ENCODE results near the gene PLEKHM1.

Gene PLEKHM1

GRCh38 chr17:45403906-45404490 is 86.5 kb downstream of the PLEKHM1 start:
- no peak for DNase-seq (ENCODE audit: low read depth in 2 of 2)

DNA sequence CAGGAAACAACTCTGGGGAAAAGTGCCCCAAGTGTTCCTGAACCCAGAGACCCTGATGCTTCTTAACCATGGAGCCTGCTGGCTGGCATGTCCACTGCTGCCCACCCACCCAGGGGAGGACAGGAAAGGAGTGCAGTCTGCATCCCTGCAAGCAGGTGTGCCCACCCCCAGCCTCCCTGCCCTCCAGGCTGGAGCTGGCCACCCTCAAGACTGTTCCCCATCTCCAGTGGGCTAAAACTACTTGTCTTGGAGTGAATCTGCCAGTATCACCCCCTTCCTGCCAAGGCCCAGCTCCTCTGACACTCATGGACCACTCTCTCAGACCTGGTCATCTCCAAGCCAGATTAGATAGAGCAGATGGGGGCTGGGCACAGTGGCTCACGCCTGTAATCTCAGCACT is 87.6 kb downstream of the PLEKHM1 start:
- TF ChIP-seq, protein P1, sequence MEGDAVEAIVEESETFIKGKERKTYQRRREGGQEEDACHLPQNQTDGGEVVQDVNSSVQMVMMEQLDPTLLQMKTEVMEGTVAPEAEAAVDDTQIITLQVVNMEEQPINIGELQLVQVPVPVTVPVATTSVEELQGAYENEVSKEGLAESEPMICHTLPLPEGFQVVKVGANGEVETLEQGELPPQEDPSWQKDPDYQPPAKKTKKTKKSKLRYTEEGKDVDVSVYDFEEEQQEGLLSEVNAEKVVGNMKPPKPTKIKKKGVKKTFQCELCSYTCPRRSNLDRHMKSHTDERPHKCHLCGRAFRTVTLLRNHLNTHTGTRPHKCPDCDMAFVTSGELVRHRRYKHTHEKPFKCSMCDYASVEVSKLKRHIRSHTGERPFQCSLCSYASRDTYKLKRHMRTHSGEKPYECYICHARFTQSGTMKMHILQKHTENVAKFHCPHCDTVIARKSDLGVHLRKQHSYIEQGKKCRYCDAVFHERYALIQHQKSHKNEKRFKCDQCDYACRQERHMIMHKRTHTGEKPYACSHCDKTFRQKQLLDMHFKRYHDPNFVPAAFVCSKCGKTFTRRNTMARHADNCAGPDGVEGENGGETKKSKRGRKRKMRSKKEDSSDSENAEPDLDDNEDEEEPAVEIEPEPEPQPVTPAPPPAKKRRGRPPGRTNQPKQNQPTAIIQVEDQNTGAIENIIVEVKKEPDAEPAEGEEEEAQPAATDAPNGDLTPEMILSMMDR (IDR thresholded peaks at IDR 0.05; ENCODE audit: low read depth, low read length), result no peak
- H3K4me3 ChIP-seq (replicated peaks in 1 of 2; ENCODE audit: low read depth in 2 of 2, low read length in 2 of 2), result no peak overlapping the region
- DNase-seq (ENCODE audit: low read depth in 2 of 2), result no peak

More at GRCh38 chr17:45403906-45404490, 86.5 kb downstream of the PLEKHM1 start:
- TF ChIP-seq, protein P1 (IDR thresholded peaks at IDR 0.05; ENCODE audit: low read depth, low read length), result no peak
- H3K4me3 ChIP-seq (replicated peaks in 1 of 2; ENCODE audit: low read depth in 2 of 2, low read length in 2 of 2), result no peak overlapping the region

- DNase-seq (ENCODE audit: low read depth in 2 of 2), result no peak
- H3K4me3 ChIP-seq (replicated peaks in 1 of 2; ENCODE audit: low read depth in 2 of 2, low read length in 2 of 2), result no peak overlapping the region
- TF ChIP-seq, protein P1 (IDR thresholded peaks at IDR 0.05; ENCODE audit: low read depth, low read length), result no peak
Measured at GRCh38 chr17:45398800-45399199, 91.7 kb downstream of the PLEKHM1 start.

- TF ChIP-seq, protein P1 (IDR thresholded peaks at IDR 0.05; ENCODE audit: low read depth, low read length), result no peak
- no peak for DNase-seq (ENCODE audit: low read depth in 2 of 2)
- no peak overlapping the region for H3K4me3 ChIP-seq (replicated peaks in 1 of 2; ENCODE audit: low read depth in 2 of 2, low read length in 2 of 2)
Measured at GRCh38 chr17:45397796-45398195, 92.7 kb downstream of the PLEKHM1 start.

GRCh38 chr17:45396496-45397205 is 93.9 kb downstream of the PLEKHM1 start:
- no peak overlapping the region for H3K4me3 ChIP-seq (replicated peaks in 1 of 2; ENCODE audit: low read depth in 2 of 2, low read length in 2 of 2)
- DNase-seq (ENCODE audit: low read depth in 2 of 2), result no peak
- TF ChIP-seq, protein P1 (IDR thresholded peaks at IDR 0.05; ENCODE audit: low read depth, low read length), result no peak

- TF ChIP-seq, protein P1 (IDR thresholded peaks at IDR 0.05; ENCODE audit: low read depth, low read length), result no peak
- no peak for DNase-seq (ENCODE audit: low read depth in 2 of 2)
- peak overlapping the region in 1 of 2 donors; percentile 28 for H3K4me3 ChIP-seq (replicated peaks in 1 of 2; ENCODE audit: low read depth in 2 of 2, low read length in 2 of 2)
Measured at GRCh38 chr17:45395569-45396415, 94.7 kb downstream of the PLEKHM1 start.

All from cardiac fibroblast (primary cell).